H1 (cell line): ENCODE data around the gene EPB41L2. TPM values are rescaled to one million over a fixed set of nuclear protein-coding genes. Genes with fewer than 3 reads are reported as not detected.

Experiments used
- CTCF ChIA-PET: fragments of 300-600 bp; sonication (Branson Sonifier 250); formaldehyde crosslinking; loops from one replicate; lab custom pipeline; 2021; ENCODE audit not compliant: partially characterized antibody; lab: Charles Lee
- POLR2A ChIA-PET: fragments of 300-600 bp; sonication (Branson Sonifier 250); formaldehyde crosslinking; loops from one replicate; lab custom pipeline; 2021; ENCODE audit warnings: inconsistent platforms; ENCODE audit not compliant: partially characterized antibody; lab: Charles Lee
- DNase-seq, 2 experiments: peaks; one replicate each; pipeline versions ENCODE4 v3.0.0 to v3.0.0-alpha.2; 2010 to 2022; ENCODE audit warnings: low spot score in 2 of 2, low read depth in 1 of 2, mixed read lengths in 1 of 2
- FAIRE-seq: peaks from 2 replicates; lab custom pipeline; 2011; peaks lifted over from hg19 to GRCh38; lab: Jason Lieb, UNC
- H2AFZ ChIP-seq: 2 replicates; pipeline ENCODE4 v1.8.1; 2012; ENCODE audit warnings: low read length, inconsistent platforms
- H2AK5ac ChIP-seq: 2 replicates; pipeline ENCODE4 v1.6.1; 2013; ENCODE audit warnings: low read depth, low read length
- H2BK120ac ChIP-seq: replicated peaks from 2 replicates; pipeline ENCODE3; 2013; ENCODE audit warnings: low read depth, low read length, inconsistent platforms
- H2BK12ac ChIP-seq: 2 replicates; pipeline ENCODE4 v1.6.1; 2013; ENCODE audit warnings: low read depth, low read length
- H2BK15ac ChIP-seq: 2 replicates; pipeline ENCODE4 v1.6.1; 2013; ENCODE audit warnings: low read length
- H2BK20ac ChIP-seq: 2 replicates; pipeline ENCODE4 v1.6.1; 2013; ENCODE audit warnings: low read length
- H2BK5ac ChIP-seq: 2 replicates; pipeline ENCODE4 v1.6.1; 2013; ENCODE audit warnings: low read depth, low read length
- H3K14ac ChIP-seq: 2 replicates; pipeline ENCODE4 v1.6.1; 2013; ENCODE audit warnings: inconsistent platforms; ENCODE audit not compliant: insufficient read length
- H3K18ac ChIP-seq: 2 replicates; pipeline ENCODE4 v1.6.1; 2013; ENCODE audit warnings: low read length; ENCODE audit errors: extremely low read depth
- H3K23ac ChIP-seq: 2 replicates; pipeline ENCODE4 v1.6.1; 2013; ENCODE audit warnings: inconsistent platforms; ENCODE audit not compliant: insufficient read length
- H3K23me2 ChIP-seq: 2 replicates; pipeline ENCODE4 v1.6.1; 2013; ENCODE audit warnings: low read depth, low read length
- H3K27ac ChIP-seq: 2 replicates; pipeline ENCODE4 v1.6.1; 2011; ENCODE audit warnings: low read depth, low read length, inconsistent platforms
- H3K27me3 ChIP-seq, 4 experiments: replicated peaks in 1 of 4; 1 replicate in 1 of 4; 2 replicates in 3 of 4; pipeline versions ENCODE4 v1.6.1 to v1.8.1; 2011 to 2013; ENCODE audit warnings: low read length in 3 of 4, mild to moderate bottlenecking in 3 of 4, inconsistent platforms in 2 of 4, mixed read lengths in 2 of 4, moderate library complexity in 1 of 4; ENCODE audit not compliant: control insufficient read depth in 3 of 4, insufficient read depth in 3 of 4; ENCODE audit errors: extremely low read depth in 1 of 4
- H3K36me3 ChIP-seq, 4 experiments: 2 replicates each; pipeline versions ENCODE4 v1.6.1 to v1.8.1; 2011 to 2013; ENCODE audit warnings: mild to moderate bottlenecking in 4 of 4, low read length in 3 of 4, moderate library complexity in 2 of 4, control low read depth in 1 of 4, inconsistent platforms in 1 of 4; ENCODE audit not compliant: insufficient read depth in 4 of 4, control insufficient read depth in 2 of 4
- H3K4ac ChIP-seq: replicated peaks from 2 replicates; pipeline ENCODE3; 2013; ENCODE audit warnings: low read length, low read depth, mixed read lengths, inconsistent platforms; ENCODE audit not compliant: insufficient read length
- H3K4me1 ChIP-seq, 4 experiments: replicated peaks in 1 of 4; 1 replicate in 1 of 4; 2 replicates in 3 of 4; pipeline versions ENCODE4 v1.6.1 to v1.8.1; 2011 to 2013; ENCODE audit warnings: low read length in 3 of 4, inconsistent platforms in 2 of 4, mixed read lengths in 1 of 4; ENCODE audit not compliant: insufficient read depth in 4 of 4, control insufficient read depth in 3 of 4
- H3K4me2 ChIP-seq, 2 experiments: 2 replicates each; pipeline versions ENCODE4 v1.6.1 to v1.8.1; 2011 to 2013; ENCODE audit warnings: low read depth in 2 of 2, low read length in 2 of 2, control low read depth in 1 of 2, inconsistent platforms in 1 of 2, mild to moderate bottlenecking in 1 of 2; ENCODE audit not compliant: insufficient read depth in 1 of 2
- H3K4me3 ChIP-seq, 4 experiments: fragments of 200-600, 300-600 bp in 1 of 4; sonication (generic), shearing (Covaris generic), sonication (Bioruptor Twin) in 1 of 4; 2 replicates each; pipeline versions ENCODE4 v1.5.1 to v1.8.1; 2011 to 2016; ENCODE audit warnings: low read length in 4 of 4, low read depth in 3 of 4, control low read depth in 2 of 4, inconsistent platforms in 2 of 4, mild to moderate bottlenecking in 2 of 4, mixed read lengths in 1 of 4, moderate library complexity in 1 of 4; ENCODE audit not compliant: insufficient read depth in 2 of 4; ENCODE audit errors: extremely low read depth in 1 of 4
- H3K56ac ChIP-seq: replicated peaks from 2 replicates; pipeline ENCODE3; 2013; ENCODE audit warnings: low read depth, mild to moderate bottlenecking, mixed read lengths, low read length, inconsistent platforms; ENCODE audit not compliant: insufficient read length
- H3K79me1 ChIP-seq: 2 replicates; pipeline ENCODE4 v1.6.1; 2013; ENCODE audit warnings: low read depth, low read length, control low read depth
- H3K79me2 ChIP-seq, 2 experiments: 2 replicates each; pipeline versions ENCODE4 v1.6.1 to v1.8.1; 2012 to 2013; ENCODE audit warnings: low read length in 2 of 2, mild to moderate bottlenecking in 2 of 2, inconsistent platforms in 1 of 2; ENCODE audit not compliant: insufficient read depth in 2 of 2, control insufficient read depth in 1 of 2
- H3K9ac ChIP-seq, 4 experiments: replicated peaks in 1 of 4; 1 replicate in 1 of 4; 2 replicates in 3 of 4; pipeline versions ENCODE4 v1.6.1 to v1.8.1; 2011 to 2013; ENCODE audit warnings: low read depth in 3 of 4, low read length in 3 of 4, control low read depth in 2 of 4, mild to moderate bottlenecking in 2 of 4, moderate library complexity in 2 of 4, inconsistent platforms in 1 of 4; ENCODE audit errors: extremely low read depth in 1 of 4
- H3K9me3 ChIP-seq, 2 experiments: 2 replicates each; pipeline versions ENCODE4 v1.6.1 to v1.8.1; 2012 to 2013; ENCODE audit warnings: mild to moderate bottlenecking in 2 of 2, moderate library complexity in 2 of 2, control low read depth in 1 of 2, inconsistent platforms in 1 of 2, low read depth in 1 of 2, low read length in 1 of 2, mixed read lengths in 1 of 2; ENCODE audit not compliant: insufficient read depth in 2 of 2
- H4K20me1 ChIP-seq, 2 experiments: replicated peaks in 1 of 2; 2 replicates each; pipeline versions ENCODE3 to v1.8.1; 2011 to 2013; ENCODE audit warnings: inconsistent platforms in 2 of 2, low read length in 2 of 2, mild to moderate bottlenecking in 1 of 2; ENCODE audit not compliant: insufficient read depth in 2 of 2, control insufficient read depth in 1 of 2
- H4K5ac ChIP-seq: 2 replicates; pipeline ENCODE4 v1.6.1; 2013; ENCODE audit warnings: low read length, low read depth, mixed read lengths, inconsistent platforms; ENCODE audit not compliant: insufficient read length
- H4K8ac ChIP-seq: 2 replicates; pipeline ENCODE4 v1.8.0; 2013; ENCODE audit warnings: mild to moderate bottlenecking, moderate library complexity, low read length, inconsistent platforms; ENCODE audit not compliant: insufficient read depth; ENCODE audit errors: extremely low read depth
- H4K91ac ChIP-seq: replicated peaks from 2 replicates; pipeline ENCODE3; 2013; ENCODE audit warnings: low read length, mixed read lengths, inconsistent platforms; ENCODE audit not compliant: insufficient read length
- BCL11A ChIP-seq, 2 experiments: IDR thresholded peaks; one replicate each; pipeline ENCODE4 v1.6.1; 2011; ENCODE audit warnings: low read depth in 2 of 2, low read length in 2 of 2, mild to moderate bottlenecking in 2 of 2
- KDM5A ChIP-seq: fragments of 200-600 bp; IDR thresholded peaks from 2 replicates; pipeline ENCODE4 v1.7.1; 2012; ENCODE audit warnings: mild to moderate bottlenecking, low read length, inconsistent platforms, mixed read lengths
- RXRA ChIP-seq: IDR thresholded peaks from 2 replicates; pipeline ENCODE4 v1.6.1; 2011; ENCODE audit warnings: low read depth, mild to moderate bottlenecking, low read length, moderate library complexity; ENCODE audit not compliant: insufficient read depth
- SIN3A ChIP-seq, 2 experiments: IDR thresholded peaks in 1 of 2; conservative IDR thresholded peaks in 1 of 2; 2 replicates each; pipeline ENCODE4 v1.6.1; 2011 to 2012; ENCODE audit warnings: low read length in 2 of 2, improper control_type of control experiment in 1 of 2, low read depth in 1 of 2, mild to moderate bottlenecking in 1 of 2
- WGBS, 2 experiments: shearing (Covaris generic) in 1 of 2; methylation state at CpG; one replicate each; pipeline versions ENCODE4 v1.1.6 to v1.1.7; 2013 to 2015; ENCODE audit warnings: low lambda C conversion rate in 2 of 2, mixed read lengths in 2 of 2, inconsistent platforms in 1 of 2, low coverage in 1 of 2, missing lambda C conversion rate in 1 of 2; ENCODE audit not compliant: insufficient replicate concordance in 2 of 2, insufficient coverage in 1 of 2, insufficient read length in 1 of 2; ENCODE audit errors: extremely low coverage in 1 of 2, missing lambda C conversion rate in 1 of 2; 5-methylcytosine and 5-hydroxymethylcytosine counted together
- polyA plus RNA-seq, 7 experiments: library from polyadenylated mRNA; depleted of rRNA in 3 of 7; stranded (reverse) in 5 of 7; unstranded in 2 of 7; fragments of >200 nt in 5 of 7; fragments of 200-250 nt in 2 of 7; gene quantifications; 1 replicate in 5 of 7; 2 replicates in 1 of 7; 4 replicates in 1 of 7; pipeline versions ENCODE4 v1.2.1 to v1.2.3, GENCODE V29; 2011 to 2013; ENCODE audit warnings: missing spikeins in 2 of 7, mixed read lengths in 2 of 7
- total RNA-seq: library from RNA; stranded (reverse); fragmentation: NEBNext Ultra II Directional; extraction: Animal tissue kit (Norgen Biotek cat#: 25700); gene quantifications from 2 replicates; pipeline ENCODE4 v1.2.1, GENCODE V29; 2021
- TF ChIP-seq, protein P1 (sequence below): IDR thresholded peaks from 2 replicates; pipeline ENCODE4 v1.6.1; 2012; ENCODE audit warnings: low read length, inconsistent platforms
- TF ChIP-seq, protein P2 (sequence below): IDR thresholded peaks from 2 replicates; pipeline ENCODE4 v1.6.1; 2012; ENCODE audit warnings: inconsistent platforms

EPB41L2 gene
- total and polyA plus RNA-seq, 2 of the 8 experiments (the other 6 are each of a cell fraction or from before 2014, with no cell fraction given): 22.5 to 123 TPM

GRCh38 chr6:130929036-130929678 is 133.9 kb downstream of the EPB41L2 start:
- no peak for FAIRE-seq
- Histone ChIP-seq H3K14ac (no peak overlapping the region), H4K91ac (no peak overlapping the region), H3K56ac (no peak overlapping the region), H2BK5ac (no peak overlapping the region), H4K5ac (no peak overlapping the region), H3K79me1 (peaks cover 3% of the 10 kb centered on the region; the same call in 1 of the 2 replicates), H2BK12ac (no peak overlapping the region), H3K4ac (no peak overlapping the region), H3K4me1 (peaks cover 0 to 3% (median 0%) of the 10 kb centered on the region in 4 experiments; a peak in 1 of 7 replicates), H4K20me1 (no peaks in the 10 kb centered on the region), H3K18ac (no peak overlapping the region), H3K4me2 (no peak overlapping the region), H3K27me3 (no peaks in the 10 kb centered on the region), H2AFZ (no peak overlapping the region), H2BK15ac (no peak overlapping the region), H3K4me3 (no peak overlapping the region), H4K8ac (no peak overlapping the region), H2BK120ac (no peak overlapping the region), H3K27ac (no peak overlapping the region), H2AK5ac (no peak overlapping the region), H3K23me2 (peaks cover 2% of the 10 kb centered on the region; the same call in 1 of the 2 replicates), H3K23ac (no peak overlapping the region), H3K9me3 (no peaks in the 10 kb centered on the region), H3K9ac (no peak overlapping the region), H2BK20ac (no peak overlapping the region), H3K79me2 (0 out of 4 replicates have a peak, but pooled peaks cover 0 to 17% of the 10 kb centered on the region in 2 experiments), H3K36me3 (no peaks in the 10 kb centered on the region; a peak in 1 of 8 replicates)
- TF ChIP-seq BCL11A (IDR thresholded peaks at IDR 0.05; ENCODE audit: low read depth in 2 of 2, low read length in 2 of 2) (no peak), RXRA (no peak), SIN3A (conservative IDR thresholded peaks at IDR 0.05 in 1 of 2, IDR thresholded peaks at IDR 0.05 in 1 of 2; ENCODE audit: low read depth in 1 of 2, low read length in 2 of 2) (no peak), KDM5A (no peak)
- TF ChIP-seq, protein P1, sequence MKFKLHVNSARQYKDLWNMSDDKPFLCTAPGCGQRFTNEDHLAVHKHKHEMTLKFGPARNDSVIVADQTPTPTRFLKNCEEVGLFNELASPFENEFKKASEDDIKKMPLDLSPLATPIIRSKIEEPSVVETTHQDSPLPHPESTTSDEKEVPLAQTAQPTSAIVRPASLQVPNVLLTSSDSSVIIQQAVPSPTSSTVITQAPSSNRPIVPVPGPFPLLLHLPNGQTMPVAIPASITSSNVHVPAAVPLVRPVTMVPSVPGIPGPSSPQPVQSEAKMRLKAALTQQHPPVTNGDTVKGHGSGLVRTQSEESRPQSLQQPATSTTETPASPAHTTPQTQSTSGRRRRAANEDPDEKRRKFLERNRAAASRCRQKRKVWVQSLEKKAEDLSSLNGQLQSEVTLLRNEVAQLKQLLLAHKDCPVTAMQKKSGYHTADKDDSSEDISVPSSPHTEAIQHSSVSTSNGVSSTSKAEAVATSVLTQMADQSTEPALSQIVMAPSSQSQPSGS: no peak
- TF ChIP-seq, protein P2, sequence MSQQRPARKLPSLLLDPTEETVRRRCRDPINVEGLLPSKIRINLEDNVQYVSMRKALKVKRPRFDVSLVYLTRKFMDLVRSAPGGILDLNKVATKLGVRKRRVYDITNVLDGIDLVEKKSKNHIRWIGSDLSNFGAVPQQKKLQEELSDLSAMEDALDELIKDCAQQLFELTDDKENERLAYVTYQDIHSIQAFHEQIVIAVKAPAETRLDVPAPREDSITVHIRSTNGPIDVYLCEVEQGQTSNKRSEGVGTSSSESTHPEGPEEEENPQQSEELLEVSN: no peak
- no peak for DNase-seq
- WGBS, 2 experiments: 92% methylated on average over 7 of the region's 7 CpGs; no CpG with 5 or more reads in 1 of the 2 experiments
- CTCF ChIA-PET: interaction anchor here (0.5 to 1.8 kb wide), 3 partner anchors 44 to 829 kb away, joined by 3 to 8 read pairs (median 5); no protein-coding TSS in a partner anchor
- POLR2A ChIA-PET: interaction anchor here (0.7 kb wide), 1 partner anchor 14 kb away, joined by 3 read pairs; no protein-coding TSS in a partner anchor
